ENCODE results near the gene TUBA4B. TPM values are rescaled to one million over a fixed set of nuclear protein-coding genes. Genes with fewer than 3 reads are reported as not detected.
A peak's percentile ranks its signal among the peaks of the same experiment; 100 is the strongest.

TUBA4B gene
- total RNA-seq, 4 donors from 2014 or later: not detected

DNA sequence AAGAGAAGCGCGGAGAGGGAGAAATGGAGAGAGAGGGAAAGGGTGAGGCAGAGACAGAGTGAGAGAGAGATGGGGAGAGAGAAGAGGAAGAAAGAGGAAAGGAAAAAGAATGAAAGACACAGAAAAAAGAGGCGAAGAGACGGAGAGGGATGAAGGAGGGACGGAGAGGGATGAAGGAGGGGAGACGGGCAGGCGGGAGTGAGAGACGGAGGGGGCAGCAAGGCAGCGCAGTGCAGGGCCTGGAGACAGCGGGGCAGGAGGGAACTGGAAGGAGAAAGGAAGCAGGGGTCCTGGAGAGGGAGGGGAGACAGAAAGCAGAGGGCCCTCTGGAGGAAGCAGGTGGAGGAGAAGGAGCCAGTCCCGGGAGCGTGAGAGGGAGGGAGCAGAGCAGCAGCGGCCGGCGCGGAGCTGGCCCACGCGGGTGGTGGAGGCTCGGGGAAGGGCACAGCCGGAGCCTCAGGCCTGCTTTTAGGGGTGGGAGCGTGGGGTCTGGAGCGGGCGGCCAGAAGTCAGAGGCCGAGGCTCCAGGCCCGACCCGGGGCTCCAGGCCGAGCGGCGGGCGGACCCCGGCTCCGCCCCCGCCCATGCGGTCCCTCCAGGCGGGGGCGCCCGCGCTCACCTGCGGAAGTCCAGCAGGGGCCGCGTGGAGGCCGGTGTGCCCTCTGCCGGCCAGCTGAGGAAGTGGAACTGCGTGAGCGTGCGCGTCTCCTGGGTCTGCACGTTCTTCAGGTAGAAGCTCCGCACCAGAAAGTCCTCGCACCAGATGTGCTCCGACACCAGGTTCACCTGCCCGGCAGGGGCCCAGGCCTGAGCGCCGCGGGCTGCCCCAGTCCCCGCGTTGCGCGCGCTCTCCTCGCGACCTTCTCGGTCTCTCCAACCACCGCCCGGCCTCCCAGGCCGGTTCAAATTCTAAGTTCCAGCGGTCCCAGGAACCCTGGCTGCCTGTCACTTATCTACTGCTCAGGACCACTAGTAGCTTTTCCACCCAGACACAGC lies 41.6 kb downstream of the TUBA4B start:
- in situ Hi-C loops (cut with MboI; ENCODE audit: low pct_ligation_motif_present in 1 of 4, low pct_unique_long_range_greater_than_20kb in 1 of 4, low sequenced_read_pairs in 3 of 4) (loop anchor here (10.0 to 25.0 kb wide), 3 partner anchors 120 to 240 kb away; partner anchors contain the start of genes SLC23A3 (in 3 of the 4), CNPPD1 (in 2 of the 4), RETREG2 (in 2 of the 4) and NHEJ1 (in 1 of the 4)), intact Hi-C loops (cut with DNase I; ENCODE audit: low total_unique reads) (loop anchor here (2.0 to 10.0 kb wide), 3 partner anchors 18 to 132 kb away; partner anchors contain the start of genes ANKZF1, ATG9A and NHEJ1)
- Histone ChIP-seq H3K4me1 (peaks cover 3 to 24% (median 14%) of the 10 kb centered on the region in 4 donors), H3K36me3 (no peaks in the 10 kb centered on the region), H3K4me3 (peak overlapping the region; percentile 53 to 75 (median 60)), H3K27me3 (peaks cover 5% of the 10 kb centered on the region), H3K27ac (peak overlapping the region; percentile 78 to 90 (median 84)), H3K9me3 (no peaks in the 10 kb centered on the region)
- peak; percentile 91 for DNase-seq
- TF ChIP-seq EP300 (IDR thresholded peaks at IDR 0.05; ENCODE audit: low read depth): no peak
- TF ChIP-seq POLR2AphosphoS5 (IDR thresholded peaks at IDR 0.05): peak in 2 of 3 donors; percentile 42 to 57
- TF ChIP-seq POLR2A (IDR thresholded peaks at IDR 0.05): peak; percentile 29
- TF ChIP-seq, protein P1, sequence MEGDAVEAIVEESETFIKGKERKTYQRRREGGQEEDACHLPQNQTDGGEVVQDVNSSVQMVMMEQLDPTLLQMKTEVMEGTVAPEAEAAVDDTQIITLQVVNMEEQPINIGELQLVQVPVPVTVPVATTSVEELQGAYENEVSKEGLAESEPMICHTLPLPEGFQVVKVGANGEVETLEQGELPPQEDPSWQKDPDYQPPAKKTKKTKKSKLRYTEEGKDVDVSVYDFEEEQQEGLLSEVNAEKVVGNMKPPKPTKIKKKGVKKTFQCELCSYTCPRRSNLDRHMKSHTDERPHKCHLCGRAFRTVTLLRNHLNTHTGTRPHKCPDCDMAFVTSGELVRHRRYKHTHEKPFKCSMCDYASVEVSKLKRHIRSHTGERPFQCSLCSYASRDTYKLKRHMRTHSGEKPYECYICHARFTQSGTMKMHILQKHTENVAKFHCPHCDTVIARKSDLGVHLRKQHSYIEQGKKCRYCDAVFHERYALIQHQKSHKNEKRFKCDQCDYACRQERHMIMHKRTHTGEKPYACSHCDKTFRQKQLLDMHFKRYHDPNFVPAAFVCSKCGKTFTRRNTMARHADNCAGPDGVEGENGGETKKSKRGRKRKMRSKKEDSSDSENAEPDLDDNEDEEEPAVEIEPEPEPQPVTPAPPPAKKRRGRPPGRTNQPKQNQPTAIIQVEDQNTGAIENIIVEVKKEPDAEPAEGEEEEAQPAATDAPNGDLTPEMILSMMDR (IDR thresholded peaks at IDR 0.05): peak; percentile 92 to 100 (median 99)
- WGBS, 2 donors (ENCODE audit: low coverage in 1 of 2): 16 to 35% methylated on average over 9 to 40 of the region's 67 CpGs

DNA sequence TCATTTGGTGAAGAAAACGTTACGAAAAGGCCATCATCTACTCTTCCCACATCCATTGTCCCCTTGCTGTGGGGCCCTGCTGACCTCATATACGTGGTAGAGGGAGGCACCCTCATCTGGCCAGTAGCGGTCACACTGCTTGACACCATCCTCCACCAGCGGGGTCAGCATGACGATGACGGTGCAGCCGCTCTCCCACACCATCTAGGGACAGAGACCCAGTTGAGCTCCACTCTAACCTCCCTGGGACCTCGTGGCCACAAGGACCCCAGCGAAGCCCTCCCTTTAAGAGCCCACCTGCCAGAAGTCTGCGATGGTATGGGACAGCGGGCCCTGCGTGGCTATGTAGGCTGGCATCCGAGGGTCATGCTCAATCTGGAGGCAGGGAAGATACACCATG lies 43.1 kb downstream of the TUBA4B start:
- H3K4me1 ChIP-seq: peaks cover 3 to 20% (median 12%) of the 10 kb centered on the region in 4 donors
- in situ Hi-C loops (cut with MboI; ENCODE audit: low pct_ligation_motif_present in 1 of 4, low pct_unique_long_range_greater_than_20kb in 1 of 4, low sequenced_read_pairs in 3 of 4) (loop anchor here (10.0 to 25.0 kb wide), 3 partner anchors 121 to 241 kb away; partner anchors contain the start of genes SLC23A3 (in 3 of the 4), CNPPD1 (in 2 of the 4), RETREG2 (in 2 of the 4) and NHEJ1 (in 1 of the 4)), intact Hi-C loops (cut with DNase I; ENCODE audit: low total_unique reads) (loop anchor here (10.0 kb wide), 1 partner anchor 71 kb away; the partner anchor contains the start of genes ANKZF1 and ATG9A)
- H3K36me3 ChIP-seq: no peaks in the 10 kb centered on the region
- WGBS, 2 donors (ENCODE audit: low coverage in 1 of 2): 85 to 92% methylated on average over 2 to 13 of the region's 14 CpGs
- no peak overlapping the region for H3K27ac ChIP-seq
- H3K27me3 ChIP-seq: peaks cover 19% of the 10 kb centered on the region
- TF ChIP-seq POLR2A (IDR thresholded peaks at IDR 0.05): no peak
- TF ChIP-seq, protein P1 (IDR thresholded peaks at IDR 0.05): no peak
- no peak for TF ChIP-seq EP300 (IDR thresholded peaks at IDR 0.05; ENCODE audit: low read depth)
- TF ChIP-seq POLR2AphosphoS5 (IDR thresholded peaks at IDR 0.05): no peak
- no peak for DNase-seq
- H3K4me3 ChIP-seq: no peak overlapping the region
- no peaks in the 10 kb centered on the region for H3K9me3 ChIP-seq

DNA sequence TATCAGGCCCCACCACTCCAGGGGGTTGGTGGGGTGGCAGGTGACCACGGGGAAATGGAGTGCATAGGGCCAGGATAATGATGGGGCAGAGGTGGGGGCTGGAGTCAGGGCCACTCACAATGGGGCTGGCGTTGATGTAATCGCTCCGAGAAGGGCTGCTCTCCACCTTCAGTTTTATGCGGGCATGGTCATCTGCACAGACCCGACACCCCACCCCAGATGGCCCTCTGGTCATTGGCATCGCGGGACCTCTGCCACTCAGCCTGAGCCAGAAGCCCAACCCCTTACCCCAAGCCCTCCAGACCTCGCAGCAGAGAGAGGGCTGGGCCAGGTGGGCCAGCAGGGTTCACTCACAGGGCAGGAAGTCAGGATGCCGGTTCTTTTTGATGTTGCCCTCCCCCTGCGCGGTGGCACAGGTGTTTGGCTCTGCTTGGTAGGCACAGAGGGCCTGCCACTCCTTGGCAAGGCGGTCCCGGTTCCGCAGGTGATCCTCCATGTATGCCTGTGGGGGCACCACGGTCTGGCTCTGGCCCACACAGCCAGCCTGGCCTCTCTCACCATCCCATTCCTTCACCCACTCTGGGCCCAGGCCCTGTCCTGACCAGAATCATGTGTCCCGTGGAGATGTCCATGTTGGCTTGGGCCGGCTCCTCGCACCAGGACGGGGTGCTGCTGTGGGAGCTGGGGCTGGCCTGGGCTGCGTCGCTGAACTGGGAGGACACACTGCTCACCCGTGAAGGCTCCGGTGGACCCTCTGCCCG lies 43.8 kb downstream of the TUBA4B start:
- peaks cover 3 to 20% (median 12%) of the 10 kb centered on the region in 4 donors for H3K4me1 ChIP-seq
- no peak overlapping the region for H3K27ac ChIP-seq
- no peak overlapping the region for H3K4me3 ChIP-seq
- in situ Hi-C loops (cut with MboI; ENCODE audit: low pct_ligation_motif_present in 1 of 4, low pct_unique_long_range_greater_than_20kb in 1 of 4, low sequenced_read_pairs in 3 of 4): loop anchor here (10.0 to 25.0 kb wide), 3 partner anchors 122 to 242 kb away; partner anchors contain the start of genes SLC23A3 (in 3 of the 4), CNPPD1 (in 2 of the 4), RETREG2 (in 2 of the 4) and NHEJ1 (in 1 of the 4)
- H3K36me3 ChIP-seq: no peaks in the 10 kb centered on the region
- H3K27me3 ChIP-seq: peaks cover 26% of the 10 kb centered on the region
- H3K9me3 ChIP-seq: no peaks in the 10 kb centered on the region
- WGBS, 2 donors (ENCODE audit: low coverage in 1 of 2): 78 to 92% methylated on average over 5 to 13 of the region's 25 CpGs
- no peak for DNase-seq
- TF ChIP-seq EP300 (IDR thresholded peaks at IDR 0.05; ENCODE audit: low read depth) (no peak), POLR2AphosphoS5 (IDR thresholded peaks at IDR 0.05) (no peak), POLR2A (IDR thresholded peaks at IDR 0.05) (no peak)
- TF ChIP-seq, protein P1 (IDR thresholded peaks at IDR 0.05): no peak
- intact Hi-C loops (cut with DNase I; ENCODE audit: low total_unique reads): loop anchor here (10.0 kb wide), 1 partner anchor 72 kb away; the partner anchor contains the start of genes ANKZF1 and ATG9A
